GM21723 (cell line): ENCODE measurements around the gene TIMP4.

Source experiments
- ATAC-seq: cut with Tn5 transposase; IDR thresholded peaks from one replicate; pipeline ENCODE4 v1.9.1; 2021; ENCODE audit warnings: mild to moderate bottlenecking, moderate library complexity; ENCODE audit not compliant: unreplicated experiment

TIMP4 gene

GRCh38 chr3:12158387-12159226 lies at the start of gene TIMP4:
Gene TIMP4 (minus strand): TSS chr3:12158912. CDS start chr3:12158840, 72 bp downstream.
- no peak for ATAC-seq

GRCh38 chr3:12205171-12205570 lies 46.5 kb upstream of the TIMP4 start:
- no peak for ATAC-seq

- ATAC-seq = no peak
These were observed 43.1 kb upstream of the TIMP4 start for GRCh38 chr3:12201813-12202212.

DNA sequence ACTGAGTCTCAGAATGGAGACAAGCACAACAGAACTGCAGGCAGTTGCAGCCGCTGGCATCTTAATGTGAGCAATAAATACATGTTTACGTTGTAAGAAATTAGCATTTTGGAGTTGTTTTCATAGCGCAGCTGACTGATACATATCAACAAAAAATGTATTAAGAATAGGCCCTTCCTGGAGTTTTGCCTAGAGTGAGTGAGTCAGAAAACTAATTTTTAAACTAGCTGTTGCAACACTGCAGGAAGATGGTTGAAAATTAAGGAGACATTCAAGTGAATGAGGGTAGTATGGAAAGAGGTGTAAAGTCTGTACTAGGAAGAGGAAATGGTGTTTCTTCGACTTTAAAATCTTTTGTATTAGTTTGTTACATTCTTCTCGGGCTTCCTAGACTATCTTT lies 39.6 kb upstream of the TIMP4 start:
- no peak for ATAC-seq

GRCh38 chr3:12197475-12197874 lies 38.8 kb upstream of the TIMP4 start:
- ATAC-seq = no peak

DNA sequence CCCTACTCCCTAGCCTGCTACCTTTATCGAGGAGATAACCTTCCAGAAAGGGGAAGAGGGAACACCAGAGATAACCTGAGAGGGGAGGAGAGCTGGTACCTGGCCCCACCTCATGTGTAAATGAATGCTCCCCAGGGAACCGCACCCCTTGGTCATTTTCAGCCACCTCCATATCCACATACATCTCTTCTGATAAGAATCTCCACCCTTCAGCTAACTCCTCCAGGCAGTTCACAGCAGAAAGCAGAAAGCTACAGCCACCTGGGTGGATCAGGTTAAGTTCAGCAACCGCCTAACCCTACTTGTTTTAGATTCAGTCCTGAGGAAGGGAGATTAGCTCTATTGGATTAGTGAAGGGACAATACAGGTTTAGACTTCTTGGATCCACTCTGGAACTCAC lies 38.0 kb upstream of the TIMP4 start:
- ATAC-seq = no peak

- ATAC-seq = no peak
These were observed 36.5 kb upstream of the TIMP4 start for GRCh38 chr3:12195231-12195630.

- ATAC-seq = peak; percentile 52
These were observed 36.0 kb upstream of the TIMP4 start for GRCh38 chr3:12194669-12195161.

- ATAC-seq = peak; percentile 41
These were observed 35.5 kb upstream of the TIMP4 start for GRCh38 chr3:12194209-12194608.

DNA sequence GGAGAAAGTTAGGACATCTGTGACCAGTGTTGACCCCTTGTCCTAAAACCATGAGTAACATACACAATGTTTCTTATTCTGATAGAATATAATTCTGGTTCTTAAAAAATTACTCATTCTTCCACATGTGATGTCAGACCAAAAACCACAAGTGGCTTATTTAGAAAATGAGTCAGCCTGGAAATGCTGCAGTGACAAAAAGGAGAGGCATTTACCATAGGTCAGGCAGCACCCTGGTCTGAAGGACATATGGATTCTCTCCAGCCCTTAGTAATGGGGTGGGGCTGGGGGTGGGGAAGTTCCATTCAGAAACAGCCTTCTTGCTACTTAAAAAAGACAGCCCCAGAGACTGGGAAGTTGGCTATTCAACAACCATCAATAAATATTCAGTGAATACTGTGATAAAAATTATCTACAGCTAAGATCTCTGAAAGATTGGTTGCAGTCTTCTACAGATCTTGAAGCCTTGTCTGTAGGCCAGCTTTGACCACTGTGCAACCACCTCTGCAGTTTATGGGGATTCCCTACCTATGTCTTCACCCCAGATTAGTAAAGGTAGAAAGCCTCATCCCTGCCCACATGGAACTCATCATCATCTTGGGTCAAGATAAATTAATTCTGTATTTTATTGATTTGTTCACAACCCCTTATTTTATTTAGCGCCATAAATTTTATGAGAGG lies 34.9 kb upstream of the TIMP4 start:
- peak; percentile 65 for ATAC-seq

DNA sequence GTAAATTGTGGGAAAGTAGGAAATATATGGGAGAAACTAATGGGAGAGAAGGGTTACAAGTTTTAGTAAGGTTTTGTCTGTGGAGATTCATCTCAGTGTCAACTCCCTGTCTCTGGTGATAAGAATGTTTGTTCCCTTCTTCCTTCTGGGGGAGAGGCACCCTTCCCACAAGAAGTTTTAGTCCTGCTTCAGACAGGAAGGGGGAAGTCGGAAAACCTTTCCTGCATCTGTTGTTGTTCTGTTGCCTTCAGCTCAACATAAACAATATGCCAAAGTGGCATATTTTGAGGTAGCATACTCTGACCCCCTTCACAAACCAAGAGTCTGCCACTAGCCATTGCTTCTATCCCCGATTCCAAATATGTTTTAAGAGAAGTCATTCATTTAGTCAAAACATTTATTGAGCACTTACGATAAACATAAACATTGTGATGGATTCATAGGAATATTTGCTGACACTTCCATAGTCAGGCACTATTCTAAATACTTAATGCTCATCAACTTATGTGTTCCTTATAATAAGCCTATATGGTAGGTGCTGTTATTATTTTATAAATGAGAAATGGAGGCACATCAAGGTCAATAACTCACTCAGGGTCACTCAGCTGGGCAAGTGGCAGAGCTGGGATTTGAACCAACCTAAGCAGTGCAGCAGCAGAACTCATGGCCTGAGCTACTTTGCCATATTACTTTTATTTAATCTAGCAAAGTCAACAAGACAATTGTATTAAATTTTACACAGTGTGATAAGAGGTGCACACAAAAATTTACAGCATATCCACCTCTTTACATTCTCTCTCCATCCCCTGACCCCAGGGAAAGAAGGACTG lies 34.2 kb upstream of the TIMP4 start:
- no peak for ATAC-seq

GRCh38 chr3:12192173-12192572 lies 33.5 kb upstream of the TIMP4 start:
- ATAC-seq = no peak

DNA sequence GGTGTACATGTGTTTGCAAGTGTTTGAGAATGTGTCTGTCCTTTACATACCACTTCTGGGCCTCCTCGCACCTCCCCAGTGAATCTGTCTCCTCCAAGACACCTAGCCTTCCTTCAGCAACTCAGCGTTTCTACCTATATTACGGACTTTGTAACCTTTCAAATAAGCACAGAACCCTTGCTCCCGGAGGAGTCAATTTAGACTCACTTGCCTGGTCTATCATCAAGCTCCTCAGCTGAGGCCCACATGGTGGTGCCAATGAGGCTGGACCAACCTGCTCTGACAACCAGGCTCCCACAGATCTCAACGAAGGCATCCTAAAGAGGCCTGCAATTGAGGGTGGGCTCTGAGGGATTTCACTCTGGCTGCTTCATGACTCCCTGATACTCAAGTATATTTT lies 32.8 kb upstream of the TIMP4 start:
- ATAC-seq = no peak

DNA sequence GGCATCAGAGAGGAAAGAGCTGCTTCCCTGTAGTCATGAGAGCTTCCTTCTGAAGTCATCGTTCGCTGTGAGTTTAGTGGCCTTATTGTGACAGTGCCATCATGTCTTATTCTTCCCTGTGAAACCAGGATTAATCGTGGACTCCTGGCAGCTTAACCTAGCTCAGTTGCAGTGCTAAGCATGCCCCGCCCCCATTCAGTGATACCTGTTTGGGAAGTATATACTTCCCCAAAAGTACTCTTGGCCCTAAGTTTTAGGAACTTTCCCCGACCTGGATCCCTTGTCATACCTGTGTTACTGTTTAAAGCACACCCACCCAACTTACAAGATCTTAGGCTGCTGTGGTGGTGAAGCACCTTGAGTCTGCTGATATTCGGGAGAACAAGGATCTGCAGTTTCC lies 32.1 kb upstream of the TIMP4 start:
- ATAC-seq = no peak

DNA sequence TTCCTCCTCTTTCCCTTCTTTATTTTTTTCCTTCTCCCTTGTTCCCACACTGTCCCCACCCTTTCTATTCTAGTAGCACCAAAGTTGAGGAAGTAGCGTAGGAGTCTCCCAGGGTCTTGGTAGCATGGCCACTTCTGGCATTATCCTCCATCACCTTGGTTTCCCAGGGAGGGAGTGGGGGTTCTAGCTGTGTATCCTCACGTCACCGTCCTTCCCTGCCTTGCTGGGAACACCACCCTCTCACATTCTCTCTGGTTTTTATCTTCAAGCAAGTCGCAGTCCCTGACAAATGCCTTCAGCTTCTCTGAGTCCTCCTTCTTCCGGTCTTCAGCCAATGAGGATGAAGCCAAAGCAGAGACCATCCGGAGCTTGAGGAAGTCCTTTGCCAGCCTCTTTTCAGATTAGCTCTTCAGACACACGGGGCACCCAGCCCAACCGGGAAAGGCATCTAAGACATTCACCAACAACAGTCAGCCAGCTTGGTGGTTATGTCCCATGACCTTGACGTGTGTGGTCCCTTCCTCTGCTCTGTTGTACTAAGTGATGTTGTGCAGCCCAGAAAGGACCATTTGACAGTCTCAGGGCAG lies 31.6 kb upstream of the TIMP4 start:
- ATAC-seq = no peak

GRCh38 chr3:12188681-12189287 lies 30.1 kb upstream of the TIMP4 start:
- no peak for ATAC-seq

GRCh38 chr3:12188328-12188648 lies 29.6 kb upstream of the TIMP4 start:
- ATAC-seq = no peak

- ATAC-seq = peak; percentile 69
These were observed 29.0 kb upstream of the TIMP4 start for GRCh38 chr3:12187448-12188327.

- ATAC-seq = no peak
These were observed 28.0 kb upstream of the TIMP4 start for GRCh38 chr3:12186515-12187286.
